HG03558 (cell line): Measurements from ENCODE around the gene SPTLC1.

Source experiments
- ATAC-seq: cut with Tn5 transposase; IDR thresholded peaks from one replicate; pipeline ENCODE4 v1.9.1; 2021; ENCODE audit warnings: moderate number of reproducible peaks; ENCODE audit not compliant: unreplicated experiment; ENCODE audit errors: extremely low read depth

Gene SPTLC1

GRCh38 chr9:91994422-91994821, 120.8 kb downstream of the SPTLC1 start:
- ATAC-seq = no peak

- no peak for ATAC-seq
These were observed 122.7 kb downstream of the SPTLC1 start for GRCh38 chr9:91992461-91993041.

- ATAC-seq = no peak
These were observed 123.4 kb downstream of the SPTLC1 start for GRCh38 chr9:91991721-91992341.

- ATAC-seq = no peak
These were observed 129.0 kb downstream of the SPTLC1 start for GRCh38 chr9:91986248-91986647.

GRCh38 chr9:91985692-91986091, 129.5 kb downstream of the SPTLC1 start:
- no peak for ATAC-seq
